GM18499 (cell line): ENCODE data around the gene ATG16L2.
"Not testable (repeated sequence)": the region's sequence is repeated elsewhere in the genome, so short reads cannot be mapped to it uniquely, and the experiment has no call there.

Experiments
- ATAC-seq: cut with Tn5 transposase; IDR thresholded peaks from one replicate; pipeline ENCODE4 v1.9.1; 2021; ENCODE audit warnings: moderate number of reproducible peaks; ENCODE audit not compliant: insufficient read depth, unreplicated experiment

ATG16L2 gene

DNA sequence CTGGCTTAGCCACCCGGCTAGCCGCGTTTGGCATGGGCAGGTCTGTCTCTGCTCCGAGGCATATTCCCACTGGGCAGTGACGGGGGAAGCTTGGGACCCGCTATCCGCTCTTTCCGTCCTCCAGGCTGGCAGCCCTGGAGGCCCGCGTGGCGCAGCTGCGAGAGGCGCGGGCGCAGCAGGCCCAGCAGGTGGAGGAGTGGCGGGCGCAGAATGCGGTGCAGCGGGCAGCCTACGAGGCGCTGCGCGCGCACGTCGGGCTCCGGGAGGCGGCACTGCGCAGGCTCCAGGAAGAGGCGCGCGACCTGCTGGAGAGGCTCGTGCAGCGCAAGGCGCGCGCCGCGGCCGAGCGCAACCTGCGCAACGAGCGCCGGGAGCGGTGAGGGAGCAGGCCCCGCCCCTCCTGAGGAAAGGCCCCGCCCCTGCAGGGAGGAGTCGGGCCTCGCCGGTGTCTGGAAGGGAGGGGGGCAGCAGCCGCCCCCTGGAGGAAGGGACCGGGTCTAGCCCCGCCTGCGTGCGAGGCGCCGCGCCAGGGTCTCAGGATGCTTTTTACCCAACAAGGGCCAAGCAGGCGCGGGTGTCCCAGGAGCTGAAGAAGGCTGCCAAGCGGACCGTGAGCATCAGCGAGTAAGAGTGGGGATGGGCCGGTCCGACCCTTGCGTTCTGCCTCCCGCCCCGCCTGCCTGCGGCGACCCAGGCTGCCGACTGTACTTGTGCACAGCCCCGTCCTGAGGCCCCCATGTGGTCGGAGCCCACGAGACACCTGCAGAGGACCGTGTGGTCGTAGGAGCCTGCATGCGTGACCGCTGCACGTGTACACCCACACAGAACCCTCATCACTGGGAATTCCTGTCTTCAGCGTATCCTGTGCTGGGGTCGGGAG, 7.9 kb downstream of the ATG16L2 start:
- no peak for ATAC-seq

DNA sequence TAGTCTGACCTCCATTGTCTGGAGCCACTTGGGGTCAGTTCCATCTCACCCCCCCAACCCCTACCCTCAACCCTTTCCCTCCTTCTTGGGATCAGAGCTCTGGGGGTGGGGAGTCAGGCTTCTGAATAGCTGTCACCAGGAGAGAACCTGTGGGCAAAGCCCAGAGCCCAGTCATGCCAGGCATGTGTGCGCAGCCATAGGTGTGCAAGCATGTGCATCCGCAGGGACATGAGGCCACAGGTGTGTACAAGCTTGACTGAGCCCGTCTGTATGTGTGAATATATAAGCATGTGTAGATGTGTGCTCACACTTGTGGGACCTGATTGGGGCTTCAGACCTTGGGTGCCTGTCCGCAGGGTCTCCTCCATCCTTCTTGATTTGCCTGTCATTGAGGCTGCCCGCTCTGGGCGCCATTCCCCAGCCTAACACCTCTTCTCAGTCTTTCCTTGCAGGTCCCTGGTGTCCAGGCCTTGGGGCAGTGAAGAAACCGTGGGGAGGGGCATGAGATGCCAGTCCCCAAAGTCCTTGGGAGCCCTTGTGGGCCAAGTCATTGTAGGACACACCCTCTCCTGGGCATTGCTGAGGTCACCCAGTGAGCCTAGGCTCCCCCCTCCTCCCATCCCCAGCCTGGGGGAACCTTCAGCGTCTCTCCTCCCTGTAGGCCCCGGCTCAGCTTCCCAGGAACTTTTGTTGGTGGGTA, 9.0 kb downstream of the ATG16L2 start:
- no peak for ATAC-seq

DNA sequence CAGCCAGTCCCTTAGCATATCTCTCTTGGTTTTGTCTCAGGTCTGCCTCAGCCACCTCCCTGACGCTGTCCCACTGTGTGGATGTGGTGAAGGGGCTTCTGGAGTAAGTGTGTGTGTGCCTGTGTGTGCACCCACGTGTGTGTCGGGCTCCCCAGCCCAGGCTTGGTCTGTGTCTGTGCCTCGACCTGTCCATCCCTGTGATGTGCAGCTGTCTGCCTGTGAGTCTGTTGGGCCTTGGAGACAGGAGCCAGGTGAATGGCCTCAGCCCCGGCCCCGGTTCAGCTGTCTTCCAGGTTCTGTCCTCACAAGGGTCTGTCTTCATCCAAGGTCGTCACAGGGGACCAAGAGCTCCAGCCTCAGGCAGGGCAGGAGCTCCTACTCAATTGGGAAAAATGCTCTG, 9.8 kb downstream of the ATG16L2 start:
- no peak for ATAC-seq

DNA sequence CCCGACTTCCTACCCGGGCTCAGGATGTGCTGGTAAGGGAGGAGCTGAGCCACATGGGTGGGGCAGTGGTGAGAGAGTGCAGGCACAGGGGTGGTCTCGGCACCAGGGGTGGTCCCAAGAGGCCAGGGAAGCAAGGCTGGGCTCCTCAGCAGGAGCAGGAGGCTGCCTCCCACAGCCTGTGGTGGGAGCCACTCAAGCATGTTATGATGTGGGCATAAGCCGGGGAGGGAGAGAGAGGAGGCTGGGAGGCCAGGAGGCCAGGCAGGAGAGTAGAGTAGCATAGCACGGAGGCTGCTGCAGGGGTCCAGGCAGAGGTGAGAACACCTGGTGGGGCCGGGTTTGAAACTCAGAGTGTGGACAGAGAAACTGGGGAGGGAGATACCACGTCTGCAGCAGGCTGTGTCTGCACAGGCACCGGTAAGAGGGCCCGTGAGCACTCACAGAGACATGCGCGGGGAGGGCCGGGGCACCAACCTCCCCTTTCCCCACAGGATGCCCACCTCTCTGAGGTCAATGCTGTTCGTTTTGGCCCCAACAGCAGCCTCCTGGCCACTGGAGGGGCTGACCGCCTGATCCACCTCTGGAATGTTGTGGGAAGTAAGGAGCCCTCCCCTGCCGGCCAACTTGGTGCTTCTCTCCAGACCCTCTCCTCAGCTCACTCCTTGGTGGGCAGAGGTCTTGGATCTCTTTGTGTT, 10.7 kb downstream of the ATG16L2 start:
- ATAC-seq, result no peak

- no peak for ATAC-seq
These were observed 11.4 kb downstream of the ATG16L2 start for GRCh38 chr11:72825661-72826060.

DNA sequence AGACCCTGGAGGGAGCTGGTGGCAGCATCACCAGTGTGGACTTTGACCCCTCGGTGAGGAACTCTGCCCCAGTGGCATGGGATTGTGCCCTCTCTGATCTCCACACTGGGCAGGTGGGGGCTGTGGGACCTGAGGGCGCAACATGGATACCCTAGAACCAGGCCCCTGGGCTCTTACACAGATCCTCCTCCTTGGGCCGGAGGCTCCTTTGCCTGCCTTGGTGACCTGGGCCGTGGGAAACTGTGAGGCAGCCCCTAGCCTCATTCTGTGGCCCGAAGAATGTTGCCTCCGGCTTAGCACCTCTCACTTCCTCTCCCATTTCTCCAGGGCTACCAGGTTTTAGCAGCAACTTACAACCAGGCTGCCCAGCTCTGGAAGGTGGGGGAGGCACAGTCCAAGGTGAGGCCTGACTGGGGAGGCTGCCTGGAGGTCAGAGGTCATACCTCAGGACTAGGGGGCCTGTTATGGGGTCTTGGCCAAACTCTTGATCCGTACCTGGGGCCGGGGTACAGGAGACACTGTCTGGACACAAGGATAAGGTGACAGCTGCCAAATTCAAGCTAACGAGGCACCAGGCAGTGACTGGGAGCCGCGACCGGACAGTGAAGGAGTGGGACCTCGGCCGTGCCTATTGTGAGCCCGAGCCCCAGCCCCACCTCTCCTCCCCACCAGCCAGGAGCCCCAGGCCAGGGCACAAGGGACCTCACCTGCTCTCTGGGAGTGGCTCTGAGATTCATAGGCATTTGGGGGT, 12.2 kb downstream of the ATG16L2 start:
- ATAC-seq, result no peak

- no peak for ATAC-seq
These were observed 12.8 kb downstream of the ATG16L2 start for GRCh38 chr11:72826942-72827480.

DNA sequence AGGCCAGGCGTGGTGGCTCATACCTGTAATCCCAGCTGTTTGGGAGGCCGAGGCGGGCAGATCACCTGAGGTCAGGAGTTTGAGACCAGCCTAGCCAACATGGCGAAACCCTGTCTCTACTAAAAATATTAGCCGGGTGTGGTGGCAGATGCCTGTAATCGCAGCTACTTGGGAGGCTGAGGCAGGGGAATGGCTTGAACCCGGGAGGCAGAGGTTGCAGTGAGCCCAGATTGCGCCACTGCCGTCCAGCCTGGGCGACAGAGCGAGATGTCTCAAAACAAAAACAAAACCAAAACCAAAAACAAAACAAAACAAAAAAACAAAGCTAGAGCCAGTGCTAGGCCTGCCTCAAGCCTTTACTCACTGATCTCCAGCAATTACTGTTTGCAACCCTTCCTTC, 13.4 kb downstream of the ATG16L2 start:
- not testable (repeated sequence) for ATAC-seq

- ATAC-seq, result no peak
These were observed 13.9 kb downstream of the ATG16L2 start for GRCh38 chr11:72828081-72828567.

DNA sequence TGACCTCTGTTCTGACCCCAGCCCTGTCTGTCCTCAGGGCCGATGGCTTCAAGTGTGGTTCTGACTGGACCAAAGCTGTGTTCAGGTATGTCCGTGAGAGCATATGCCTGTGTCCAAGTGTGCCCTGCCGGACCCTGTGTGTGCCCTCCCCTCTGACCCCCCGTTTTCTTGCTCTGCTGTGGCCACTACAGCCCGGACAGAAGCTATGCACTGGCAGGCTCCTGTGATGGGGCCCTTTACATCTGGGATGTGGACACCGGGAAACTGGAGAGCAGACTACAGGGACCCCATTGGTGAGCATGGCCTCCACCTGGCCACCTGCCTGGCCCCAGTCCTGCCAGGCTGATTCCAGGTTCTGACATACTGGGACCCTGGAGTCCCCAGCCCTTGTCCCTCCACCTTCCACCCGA, 14.5 kb downstream of the ATG16L2 start:
- ATAC-seq, result no peak

DNA sequence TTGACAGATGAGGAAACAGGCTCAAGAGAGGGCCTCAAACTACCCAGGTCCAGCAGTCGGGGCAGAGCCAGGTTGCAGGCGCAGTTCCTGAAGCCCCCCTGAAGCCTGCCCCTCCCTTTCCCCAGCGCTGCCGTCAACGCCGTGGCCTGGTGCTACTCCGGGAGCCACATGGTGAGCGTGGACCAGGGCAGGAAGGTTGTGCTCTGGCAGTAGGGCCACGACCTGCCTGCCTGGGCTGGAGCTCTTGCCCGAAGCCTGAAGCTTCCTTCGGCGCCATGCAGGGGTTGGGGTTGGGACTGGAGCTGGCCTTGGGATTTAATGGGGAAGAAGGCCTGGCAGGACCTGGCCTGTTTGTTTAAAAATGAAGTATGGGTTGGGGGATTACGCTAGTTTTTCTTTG, 15.0 kb downstream of the ATG16L2 start:
- ATAC-seq, result no peak

GRCh38 chr11:72829884-72830533, 15.8 kb downstream of the ATG16L2 start:
- ATAC-seq, result no peak

DNA sequence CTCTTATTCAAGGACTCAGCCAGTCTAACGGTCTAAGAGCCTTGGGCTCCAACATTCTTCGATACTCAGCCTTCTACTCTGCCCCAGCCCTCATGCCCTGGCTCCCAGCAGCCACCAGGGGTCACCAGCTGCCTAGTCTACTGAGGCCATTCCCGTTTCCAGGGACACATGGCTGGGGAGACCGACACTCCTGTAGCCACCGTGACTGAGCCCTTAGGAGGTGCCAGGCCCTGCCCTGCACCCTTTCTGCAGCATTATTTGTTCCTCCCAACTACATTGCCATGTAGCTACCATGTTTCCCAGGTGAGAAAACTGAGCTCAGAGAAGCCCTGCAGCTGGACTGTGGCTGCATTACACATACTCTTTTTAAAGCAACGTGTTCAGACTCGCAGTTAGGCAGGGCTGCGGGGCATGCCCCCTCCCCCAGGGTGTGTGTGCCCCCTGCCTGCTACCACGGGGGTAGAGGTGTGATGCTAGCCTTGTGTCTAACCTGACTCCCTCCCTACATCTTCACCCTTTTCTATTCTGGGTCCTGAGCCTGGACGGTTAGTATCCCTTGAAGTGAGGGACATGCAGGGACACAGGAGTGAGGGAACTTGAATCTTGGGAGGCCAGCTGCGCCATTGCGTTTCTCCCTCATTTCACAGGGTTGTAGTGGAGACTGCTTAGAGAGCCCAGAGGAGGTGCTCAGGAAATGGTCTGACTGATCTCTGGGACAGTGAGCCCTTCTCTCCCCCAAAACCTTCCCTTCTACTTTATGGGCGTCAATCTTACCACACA, 17.5 kb downstream of the ATG16L2 start:
- ATAC-seq, result no peak

GRCh38 chr11:72832301-72833082, 18.3 kb downstream of the ATG16L2 start:
- ATAC-seq, result no peak

GRCh38 chr11:72833083-72833733, 19.0 kb downstream of the ATG16L2 start:
- ATAC-seq, result no peak

DNA sequence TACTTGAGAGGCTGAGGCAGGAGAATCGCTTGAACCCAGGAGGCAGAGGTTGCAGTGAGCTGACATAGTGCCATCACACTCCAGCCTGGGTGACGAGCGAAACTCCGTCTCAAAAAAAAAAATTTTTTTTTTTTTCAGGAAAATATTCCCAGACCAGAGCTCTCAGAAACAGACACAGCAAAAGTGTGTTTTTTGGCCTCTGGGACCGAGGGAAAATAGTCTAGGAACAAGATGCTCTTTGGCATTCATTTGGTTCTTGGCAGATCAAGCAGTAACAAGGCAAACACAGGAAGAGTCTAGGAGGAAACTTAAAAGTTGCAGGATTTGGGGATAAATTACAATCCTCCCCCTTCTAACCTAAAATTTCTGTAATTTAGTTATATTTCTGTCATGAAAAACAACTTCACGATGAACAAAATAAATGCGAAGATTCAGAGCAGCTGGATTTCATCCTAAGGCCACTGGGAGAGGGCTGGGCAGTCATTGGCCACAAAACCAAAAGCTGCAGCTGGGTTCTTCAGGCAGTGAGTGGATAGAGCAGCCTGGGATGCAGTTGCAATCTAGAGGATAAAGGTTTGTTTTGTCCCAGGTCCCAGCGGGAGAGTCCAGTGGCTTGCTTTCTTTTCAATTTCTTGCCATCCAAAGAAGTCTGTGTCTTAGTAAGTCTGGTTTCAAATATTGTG, 19.7 kb downstream of the ATG16L2 start:
- ATAC-seq, result no peak

GRCh38 chr11:72834905-72835304, 20.7 kb downstream of the ATG16L2 start:
- no peak for ATAC-seq
